NT2/D1 (cell line): Measurements from ENCODE around the gene SPN.
A peak's percentile ranks its signal among the peaks of the same experiment; 100 is the strongest.

ENCODE experiments used
- DNase-seq: peaks from one replicate; pipeline ENCODE4 v3.0.0-alpha.2; 2011; ENCODE audit warnings: low read depth, low spot score
- H3K27me3 ChIP-seq: 2 replicates; pipeline ENCODE4 v1.6.0; 2011; ENCODE audit warnings: mild to moderate bottlenecking; ENCODE audit not compliant: insufficient read length, insufficient read depth
- H3K36me3 ChIP-seq: 2 replicates; pipeline ENCODE4 v1.6.1; 2011; ENCODE audit warnings: mild to moderate bottlenecking, low read length, mixed read lengths; ENCODE audit not compliant: insufficient read depth, insufficient read length
- H3K4me1 ChIP-seq: 2 replicates; pipeline ENCODE4 v1.5.1; 2011; ENCODE audit not compliant: insufficient read depth, insufficient read length
- H3K4me3 ChIP-seq: 2 replicates; pipeline ENCODE4 v1.5.1; 2011; ENCODE audit warnings: low read depth; ENCODE audit not compliant: insufficient read length
- H3K9ac ChIP-seq: 2 replicates; pipeline ENCODE4 v1.6.0; 2011; ENCODE audit warnings: low read depth; ENCODE audit not compliant: insufficient read length
- H3K9me3 ChIP-seq: 2 replicates; pipeline ENCODE4 v1.5.1; 2011; ENCODE audit warnings: mild to moderate bottlenecking, low read length; ENCODE audit not compliant: insufficient read depth
- SUZ12 ChIP-seq: IDR thresholded peaks from 2 replicates; pipeline ENCODE4 v1.6.1; 2011; ENCODE audit not compliant: insufficient read length, insufficient read depth; ENCODE audit errors: extremely low read depth
- YY1 ChIP-seq: IDR thresholded peaks from 2 replicates; pipeline ENCODE4 v1.6.1; 2011; ENCODE audit not compliant: insufficient read length, insufficient read depth
- ZNF274 ChIP-seq: IDR thresholded peaks from 2 replicates; pipeline ENCODE4 v1.6.1; 2011; ENCODE audit warnings: mild to moderate bottlenecking, low read depth, low read length

SPN gene

DNA sequence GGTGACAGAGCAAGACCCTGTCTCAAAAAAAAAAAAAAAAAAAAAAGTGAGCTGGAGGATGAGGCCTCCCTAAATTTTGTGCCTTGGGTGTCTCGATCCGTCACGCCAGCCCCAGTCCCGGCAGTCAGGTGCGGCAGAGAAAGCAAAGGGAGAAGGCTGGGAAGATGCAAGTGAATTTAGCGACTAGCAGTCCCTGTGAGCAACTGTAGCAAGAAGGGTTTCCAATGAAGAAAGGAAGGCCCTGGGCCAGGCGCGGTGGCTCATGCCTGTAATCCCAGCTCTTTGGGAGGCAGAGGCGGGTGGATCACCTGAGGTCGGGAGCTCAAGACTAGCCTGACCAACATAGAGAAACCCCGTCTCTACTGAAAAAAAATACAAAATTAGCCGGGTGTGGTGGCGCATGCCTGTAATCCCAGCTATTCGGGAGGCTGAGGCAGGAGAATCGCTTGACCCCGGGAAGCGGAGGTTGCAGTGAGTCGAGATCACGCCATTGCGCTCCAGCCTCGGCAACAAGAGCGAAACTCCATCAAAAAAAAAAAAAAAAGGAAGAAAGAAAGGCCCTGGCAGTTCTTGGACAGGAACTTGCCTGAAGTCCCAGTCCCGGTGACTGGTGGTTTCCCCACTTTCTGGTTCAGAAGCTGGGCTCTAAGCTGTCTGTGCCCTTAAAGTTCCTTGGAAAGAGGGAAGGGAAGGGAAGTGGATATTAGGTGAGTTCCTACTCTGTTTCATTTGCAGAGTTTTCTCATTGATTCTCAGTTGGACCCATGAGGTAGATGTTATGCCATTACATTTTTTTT, 14.1 kb downstream of the SPN start:
- Histone ChIP-seq H3K9me3 (no peaks in the 10 kb centered on the region), H3K4me3 (no peak overlapping the region), H3K9ac (peak overlapping the region; percentile 32), H3K4me1 (peaks cover 10% of the 10 kb centered on the region), H3K36me3 (peaks cover 13% of the 10 kb centered on the region), H3K27me3 (no peaks in the 10 kb centered on the region)
- DNase-seq: no peak
- no peak for TF ChIP-seq SUZ12
- TF ChIP-seq YY1: no peak
- TF ChIP-seq ZNF274: no peak

DNA sequence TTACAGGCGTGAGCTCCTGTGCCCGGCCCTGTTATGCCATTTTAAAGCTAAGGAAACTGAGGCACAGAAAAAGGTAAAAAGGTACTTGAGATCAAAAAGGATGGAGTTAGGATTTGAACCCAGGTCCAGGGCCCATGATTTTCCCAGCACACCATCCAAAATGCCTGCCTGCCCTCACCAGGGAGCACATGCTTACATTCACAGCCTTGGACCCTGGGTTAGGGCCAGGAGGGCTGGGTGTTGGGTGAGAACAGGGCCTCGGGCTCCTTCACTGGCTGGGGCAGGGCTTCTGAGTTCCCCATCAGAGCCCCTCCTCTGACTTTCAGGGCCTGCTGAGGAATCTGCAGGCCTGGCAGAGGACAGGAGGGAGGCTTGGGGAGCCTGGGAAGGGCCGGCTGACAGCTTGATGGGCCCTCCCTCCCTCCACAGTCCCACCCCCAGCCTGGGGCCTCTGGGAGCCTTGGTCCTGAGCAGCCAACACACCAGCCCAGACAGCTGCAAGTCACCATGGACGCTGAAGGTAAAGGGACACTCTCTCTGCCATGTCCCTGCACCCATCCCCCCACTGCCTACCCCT, 15.7 kb downstream of the SPN start, which contains the start of gene QPRT:
Gene QPRT (plus strand): TSS at position 490 of the 577 bp plus-strand sequence. CDS start 18 bp downstream, at position 508.
- TF ChIP-seq ZNF274 (no peak), SUZ12 (no peak), YY1 (no peak)
- H3K4me3 ChIP-seq: peak within 1 kb of the TSS; percentile 73
- DNase-seq: peak; percentile 94

GRCh38 chr16:29680180-29680598, 17.1 kb downstream of the SPN start:
- no peak for TF ChIP-seq ZNF274
- no peak for TF ChIP-seq YY1
- TF ChIP-seq SUZ12: no peak
- Histone ChIP-seq H3K4me3 (peak overlapping the region; percentile 73), H3K9ac (peak overlapping the region; percentile 87), H3K36me3 (peaks cover 43% of the 10 kb centered on the region), H3K4me1 (peaks cover 9% of the 10 kb centered on the region), H3K27me3 (no peaks in the 10 kb centered on the region), H3K9me3 (no peaks in the 10 kb centered on the region)
- no peak for DNase-seq

More for the DNA sequence above, 15.7 kb downstream of the SPN start, which contains the start of gene QPRT:
- Histone ChIP-seq H3K36me3 (peaks cover 29% of the 10 kb centered on the region), H3K27me3 (no peaks in the 10 kb centered on the region), H3K9me3 (no peaks in the 10 kb centered on the region), H3K9ac (peak within 1 kb of the TSS; percentile 96), H3K4me1 (peaks cover 10% of the 10 kb centered on the region)

- H3K9me3 ChIP-seq: no peaks in the 10 kb centered on the region
- H3K4me3 ChIP-seq: no peak overlapping the region
- H3K9ac ChIP-seq: no peak overlapping the region
- TF ChIP-seq ZNF274 (no peak), YY1 (no peak), SUZ12 (no peak)
- H3K4me1 ChIP-seq: peaks cover 16% of the 10 kb centered on the region
- no peak for DNase-seq
- no peaks in the 10 kb centered on the region for H3K27me3 ChIP-seq
- H3K36me3 ChIP-seq: peaks cover 71% of the 10 kb centered on the region
These were observed 20.6 kb downstream of the SPN start for GRCh38 chr16:29683543-29684090.

DNA sequence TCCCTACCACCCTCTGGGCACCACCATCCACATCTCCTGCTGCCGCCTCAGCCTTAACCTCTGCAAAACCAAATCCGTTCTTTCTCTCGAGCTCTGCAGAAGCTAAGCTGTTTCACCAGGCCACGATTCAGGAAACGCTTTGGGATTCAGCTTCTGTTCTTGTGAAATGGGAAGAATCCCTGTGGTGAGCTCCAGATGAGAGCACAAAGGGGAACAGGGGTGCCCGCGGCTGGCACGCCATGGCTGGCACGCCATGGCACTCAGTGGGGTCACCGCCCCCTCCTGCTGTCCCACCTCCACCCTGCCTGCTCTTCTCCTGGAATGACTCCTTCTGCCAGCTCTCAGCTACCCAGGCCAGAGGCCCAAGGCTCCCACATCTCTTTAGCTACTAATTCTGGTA, 21.6 kb downstream of the SPN start:
- Histone ChIP-seq H3K9ac (no peak overlapping the region), H3K27me3 (no peaks in the 10 kb centered on the region), H3K9me3 (no peaks in the 10 kb centered on the region), H3K4me1 (peaks cover 15% of the 10 kb centered on the region), H3K36me3 (peaks cover 75% of the 10 kb centered on the region), H3K4me3 (no peak overlapping the region)
- no peak for TF ChIP-seq SUZ12
- no peak for TF ChIP-seq ZNF274
- no peak for DNase-seq

DNA sequence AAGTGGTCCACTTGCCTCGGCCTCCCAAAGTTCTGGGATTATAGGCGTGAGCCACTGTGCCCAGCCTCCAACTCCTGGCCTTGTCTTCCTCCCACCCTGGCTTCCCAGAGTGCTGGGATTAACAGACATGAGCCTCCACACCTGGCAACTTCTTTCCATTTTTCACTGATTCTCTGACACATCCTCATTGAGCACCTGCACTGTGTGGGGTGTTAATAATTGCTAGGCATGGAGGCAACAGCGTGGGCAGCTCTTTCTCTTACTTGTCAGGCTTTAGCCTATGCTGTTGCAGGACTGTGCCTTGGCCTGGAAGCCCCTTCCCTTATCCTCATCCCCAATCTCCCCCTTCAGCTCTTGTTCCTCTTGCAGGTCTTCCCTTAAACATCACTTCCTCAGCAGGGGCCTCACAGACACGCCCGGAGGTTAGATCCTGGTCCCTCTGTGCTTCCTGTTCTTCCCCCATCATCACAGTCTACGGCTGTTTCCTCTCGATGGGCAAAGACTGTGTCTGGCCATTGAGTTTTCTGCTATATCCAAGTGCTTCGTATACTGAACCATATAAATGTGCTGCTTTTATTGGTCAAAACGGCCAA, 23.8 kb downstream of the SPN start:
- Histone ChIP-seq H3K9me3 (no peaks in the 10 kb centered on the region; the same call in 1 of the 2 replicates), H3K36me3 (peaks cover 77% of the 10 kb centered on the region), H3K9ac (no peak overlapping the region), H3K4me1 (peaks cover 14% of the 10 kb centered on the region), H3K4me3 (no peak overlapping the region), H3K27me3 (no peaks in the 10 kb centered on the region)
- no peak for TF ChIP-seq ZNF274
- no peak for TF ChIP-seq SUZ12
- no peak for TF ChIP-seq YY1
- DNase-seq: no peak

- no peak overlapping the region for H3K9ac ChIP-seq
- peaks cover 16% of the 10 kb centered on the region for H3K4me1 ChIP-seq
- no peak for DNase-seq
- TF ChIP-seq ZNF274 (no peak), SUZ12 (no peak)
- peaks cover 71% of the 10 kb centered on the region for H3K36me3 ChIP-seq
- no peak overlapping the region for H3K4me3 ChIP-seq
- H3K9me3 ChIP-seq: no peaks in the 10 kb centered on the region; the same call in 1 of the 2 replicates
- no peaks in the 10 kb centered on the region for H3K27me3 ChIP-seq
These were observed 24.7 kb downstream of the SPN start for GRCh38 chr16:29687755-29688154.
